GM23248 (cell line): ENCODE data around the gene IQGAP2. TPM values are rescaled to one million over a fixed set of nuclear protein-coding genes. Genes with fewer than 3 reads are reported as not detected.

ENCODE experiments used
- DNase-seq: peaks from one replicate; pipeline ENCODE4 v3.0.0-alpha.2; 2015
- H2AFZ ChIP-seq: fragments of 200-600 bp; sonication (generic); 2 replicates; pipeline ENCODE4 v1.6.1; 2016; ENCODE audit warnings: antibody characterized with exemption
- H3F3A ChIP-seq: fragments of 200-600 bp; sonication (generic); 2 replicates; pipeline ENCODE4 v1.6.1; 2016; ENCODE audit warnings: mild to moderate bottlenecking, antibody characterized with exemption, mixed run types; ENCODE audit not compliant: insufficient read depth
- H3K27ac ChIP-seq: fragments of 200-600 bp; sonication (generic); 2 replicates; pipeline ENCODE4 v1.5.1; 2016; ENCODE audit warnings: mild to moderate bottlenecking
- H3K27me3 ChIP-seq: fragments of 200-600 bp; sonication (generic); replicated peaks from 2 replicates; pipeline ENCODE4 v1.6.1; 2016; ENCODE audit warnings: mild to moderate bottlenecking; ENCODE audit not compliant: insufficient read depth
- H3K36me3 ChIP-seq: fragments of 200-600 bp; sonication (generic); 2 replicates; pipeline ENCODE4 v1.6.1; 2016; ENCODE audit warnings: low read depth, mild to moderate bottlenecking
- H3K4me1 ChIP-seq: fragments of 200-600 bp; sonication (generic); 2 replicates; pipeline ENCODE4 v1.6.1; 2016; ENCODE audit warnings: mild to moderate bottlenecking; ENCODE audit not compliant: insufficient read depth
- H3K4me2 ChIP-seq: fragments of 200-600 bp; sonication (generic); one replicate; pipeline ENCODE4 v1.6.1; 2016; ENCODE audit warnings: mild to moderate bottlenecking; ENCODE audit not compliant: unreplicated experiment
- H3K4me3 ChIP-seq: fragments of 200-600 bp; sonication (generic); 2 replicates; pipeline ENCODE4 v1.5.1; 2016; ENCODE audit warnings: mild to moderate bottlenecking
- H3K79me2 ChIP-seq: fragments of 200-600 bp; sonication (generic); 2 replicates; pipeline ENCODE4 v1.6.1; 2016; ENCODE audit warnings: mild to moderate bottlenecking; ENCODE audit not compliant: insufficient read depth
- H3K9ac ChIP-seq: fragments of 200-600 bp; sonication (generic); 2 replicates; pipeline ENCODE4 v1.6.1; 2016; ENCODE audit warnings: mild to moderate bottlenecking
- H3K9me2 ChIP-seq: fragments of 200-600 bp; sonication (generic); 2 replicates; pipeline ENCODE4 v1.6.1; 2016; ENCODE audit warnings: mixed run types, mild to moderate bottlenecking, moderate library complexity; ENCODE audit not compliant: insufficient read depth
- H3K9me3 ChIP-seq: fragments of 200-600 bp; sonication (generic); one replicate; pipeline ENCODE4 v1.6.1; 2017; ENCODE audit warnings: low read depth
- H4K20me1 ChIP-seq: fragments of 200-600 bp; sonication (generic); 2 replicates; pipeline ENCODE4 v1.6.0; 2016; ENCODE audit not compliant: insufficient read depth
- EZH2 ChIP-seq: fragments of 200-600 bp; sonication (generic); IDR thresholded peaks from 2 replicates; pipeline ENCODE4 v1.6.1; 2018; ENCODE audit warnings: antibody characterized with exemption, mild to moderate bottlenecking; ENCODE audit not compliant: insufficient read depth, poor library complexity, severe bottlenecking
- EZH2phosphoT487 ChIP-seq: fragments of 200-600 bp; sonication (generic); IDR thresholded peaks from 2 replicates; pipeline ENCODE4 v1.6.1; 2018; ENCODE audit warnings: antibody characterized with exemption, moderate library complexity, mild to moderate bottlenecking, low read depth; ENCODE audit not compliant: insufficient read depth
- WGBS, 2 experiments: methylation state at CpG; one replicate each; pipeline ENCODE4 v1.1.6; 2015 to 2017; ENCODE audit warnings: low lambda C conversion rate in 2 of 2, low coverage in 1 of 2; ENCODE audit errors: missing lambda C conversion rate in 2 of 2; 5-methylcytosine and 5-hydroxymethylcytosine counted together
- in situ Hi-C: fragments of 300-500 bp; cut with MboI; formaldehyde crosslinking; loops from 2 replicates; pipeline ENCODE4 v1.15.0; 2020
- polyA plus RNA-seq: library from polyadenylated mRNA; unstranded; fragments of >200 nt; fragmentation: Nextera tagmentation; extraction: Ambion mirVana; gene quantifications from 2 replicates; pipeline ENCODE4 v1.2.1, GENCODE V29; 2016
- total RNA-seq: library from RNA; depleted of rRNA; stranded (reverse); fragments of >200 nt; shearing (Covaris generic); gene quantifications from 2 replicates; pipeline ENCODE4 v1.2.3, GENCODE V29; 2014

Gene IQGAP2
- total and polyA plus RNA-seq, 2 experiments from 2014 or later, result 0.11 TPM; not detected in 1

DNA sequence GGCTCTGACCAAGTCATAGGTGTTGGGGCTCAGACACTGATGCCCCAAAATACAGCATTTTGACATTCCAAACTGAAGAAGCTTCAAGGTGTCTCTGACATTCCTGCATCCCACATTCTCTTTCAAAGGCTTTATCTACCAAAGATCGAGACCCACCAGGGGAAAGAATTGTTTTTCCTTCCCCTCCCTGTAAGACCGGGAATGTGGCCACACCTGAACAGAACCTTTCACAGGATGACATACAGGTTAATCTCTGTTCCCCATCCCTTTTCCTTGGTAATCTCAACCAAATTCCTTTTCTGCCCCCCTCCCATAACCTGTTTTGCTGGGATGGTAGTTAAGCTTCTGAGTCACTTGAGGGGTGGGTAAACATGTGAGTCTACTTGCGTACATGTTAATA, 72.3 kb downstream of the IQGAP2 start:
- in situ Hi-C loops, result no loop called here

DNA sequence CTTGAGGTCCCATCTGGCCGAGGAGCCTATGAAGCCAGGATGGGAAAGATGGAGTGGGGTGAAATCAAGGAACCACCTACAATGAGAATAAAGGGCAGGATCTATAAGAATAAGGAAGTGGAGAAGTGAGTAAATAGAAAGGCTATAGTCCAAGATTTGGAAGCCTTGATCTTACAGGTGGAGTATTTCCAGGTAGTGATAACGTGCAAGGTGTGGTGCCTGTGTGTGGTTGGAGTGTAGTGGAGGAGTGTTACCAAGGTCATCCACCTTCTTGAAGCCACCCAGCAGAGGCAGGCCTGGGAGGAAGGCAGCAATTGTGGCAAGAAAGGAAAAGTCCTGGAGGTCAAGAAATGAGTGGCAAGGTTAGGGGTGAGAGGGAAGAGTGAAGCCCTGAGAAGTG, 72.9 kb downstream of the IQGAP2 start:
- Histone ChIP-seq H3F3A (no peaks in the 10 kb centered on the region), H3K4me3 (no peak overlapping the region), H4K20me1 (no peaks in the 10 kb centered on the region), H3K27me3 (no peaks in the 10 kb centered on the region), H3K27ac (no peak overlapping the region), H3K9ac (no peak overlapping the region), H3K4me1 (no peaks in the 10 kb centered on the region), H3K4me2 (no peak overlapping the region), H3K79me2 (no peaks in the 10 kb centered on the region), H3K9me2 (no peaks in the 10 kb centered on the region), H3K36me3 (no peaks in the 10 kb centered on the region), H2AFZ (no peak overlapping the region), H3K9me3 (no peaks in the 10 kb centered on the region)
- TF ChIP-seq EZH2phosphoT487, result no peak
- no peak for TF ChIP-seq EZH2
- no peak for DNase-seq
- WGBS, 2 experiments, result 21 to 23% methylated on average over 2 of the region's 2 CpGs
- in situ Hi-C loops, result no loop called here

More for the DNA sequence above, 72.3 kb downstream of the IQGAP2 start:
- no peak for DNase-seq
- H3F3A ChIP-seq, result no peaks in the 10 kb centered on the region
- 65 to 74% methylated on average over 3 of the region's 3 CpGs for WGBS, 2 experiments
- no peaks in the 10 kb centered on the region for H4K20me1 ChIP-seq
- no peak overlapping the region for H3K4me2 ChIP-seq
- no peak for TF ChIP-seq EZH2phosphoT487
- TF ChIP-seq EZH2, result no peak
- no peak overlapping the region for H3K4me3 ChIP-seq
- no peak overlapping the region for H2AFZ ChIP-seq
- no peak overlapping the region for H3K9ac ChIP-seq
- no peaks in the 10 kb centered on the region for H3K4me1 ChIP-seq
- no peaks in the 10 kb centered on the region for H3K9me2 ChIP-seq
- no peak overlapping the region for H3K27ac ChIP-seq
- H3K79me2 ChIP-seq, result no peaks in the 10 kb centered on the region
- H3K9me3 ChIP-seq, result no peaks in the 10 kb centered on the region
- no peaks in the 10 kb centered on the region for H3K27me3 ChIP-seq
- H3K36me3 ChIP-seq, result no peaks in the 10 kb centered on the region

DNA sequence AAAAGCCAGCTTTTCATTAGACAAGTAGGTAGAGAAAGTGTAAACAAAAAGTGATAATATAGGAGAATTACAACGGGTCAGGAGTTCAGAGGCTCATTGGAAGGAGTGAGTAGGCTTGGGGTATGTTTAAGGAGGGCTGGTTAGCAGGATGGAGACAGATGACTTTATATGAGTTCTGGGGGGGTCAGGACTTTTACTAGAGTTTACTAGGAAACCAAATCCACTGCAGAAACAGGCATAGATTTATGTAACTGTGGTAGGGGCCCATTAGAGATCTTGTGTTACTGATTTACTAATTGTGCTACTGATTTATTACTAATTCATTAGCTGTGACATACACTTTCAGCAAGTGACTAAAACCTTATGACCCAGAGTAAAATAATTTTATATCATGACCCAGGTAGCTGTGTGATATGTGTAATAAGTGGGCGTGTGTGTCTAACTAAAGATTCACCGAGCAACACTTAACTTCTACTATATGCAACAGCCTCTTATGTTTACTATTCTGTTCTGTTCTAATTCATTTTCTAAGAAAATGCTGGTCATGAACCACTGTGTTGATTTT, 73.5 kb downstream of the IQGAP2 start:
- Histone ChIP-seq H3F3A (no peaks in the 10 kb centered on the region), H3K9ac (no peak overlapping the region), H3K4me3 (no peak overlapping the region), H3K4me1 (no peaks in the 10 kb centered on the region), H3K27me3 (no peaks in the 10 kb centered on the region), H3K9me2 (no peaks in the 10 kb centered on the region), H3K4me2 (no peak overlapping the region), H3K79me2 (no peaks in the 10 kb centered on the region), H4K20me1 (no peaks in the 10 kb centered on the region), H3K27ac (no peak overlapping the region), H2AFZ (no peak overlapping the region), H3K36me3 (no peaks in the 10 kb centered on the region), H3K9me3 (no peaks in the 10 kb centered on the region)
- DNase-seq, result no peak
- in situ Hi-C loops, result no loop called here
- 30 to 38% methylated on average over 3 of the region's 3 CpGs for WGBS, 2 experiments
- no peak for TF ChIP-seq EZH2phosphoT487
- TF ChIP-seq EZH2, result no peak

DNA sequence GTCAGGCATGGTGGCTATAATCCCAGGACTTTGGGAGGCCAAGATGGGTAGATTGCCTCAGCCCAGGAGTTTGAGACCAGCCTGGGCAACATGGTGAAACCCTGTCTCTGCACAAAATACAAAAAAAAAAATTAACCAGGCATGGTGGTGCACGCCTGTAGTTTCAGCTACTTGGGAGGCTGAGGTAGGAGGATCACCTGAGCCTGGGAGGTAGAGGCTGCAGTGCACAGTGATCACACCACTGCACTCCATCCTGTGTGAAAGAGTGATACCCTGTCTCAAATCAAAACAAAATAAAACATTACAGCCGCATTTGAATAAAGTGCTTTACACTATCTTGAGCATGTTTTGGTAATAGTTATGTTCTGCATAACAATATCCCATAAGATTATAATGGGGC, 74.0 kb downstream of the IQGAP2 start:
- in situ Hi-C loops, result no loop called here
- Histone ChIP-seq H2AFZ (no peak overlapping the region), H3K4me2 (no peak overlapping the region), H3K4me3 (no peak overlapping the region), H3K9me2 (no peaks in the 10 kb centered on the region), H3K79me2 (no peaks in the 10 kb centered on the region), H3K27me3 (no peaks in the 10 kb centered on the region), H3K9me3 (no peaks in the 10 kb centered on the region), H3K4me1 (no peaks in the 10 kb centered on the region), H4K20me1 (no peaks in the 10 kb centered on the region), H3K9ac (no peak overlapping the region), H3F3A (no peaks in the 10 kb centered on the region), H3K36me3 (no peaks in the 10 kb centered on the region), H3K27ac (no peak overlapping the region)
- no peak for DNase-seq
- 53 to 66% methylated on average over 2 of the region's 2 CpGs for WGBS, 2 experiments
- TF ChIP-seq EZH2, result no peak
- TF ChIP-seq EZH2phosphoT487, result no peak

DNA sequence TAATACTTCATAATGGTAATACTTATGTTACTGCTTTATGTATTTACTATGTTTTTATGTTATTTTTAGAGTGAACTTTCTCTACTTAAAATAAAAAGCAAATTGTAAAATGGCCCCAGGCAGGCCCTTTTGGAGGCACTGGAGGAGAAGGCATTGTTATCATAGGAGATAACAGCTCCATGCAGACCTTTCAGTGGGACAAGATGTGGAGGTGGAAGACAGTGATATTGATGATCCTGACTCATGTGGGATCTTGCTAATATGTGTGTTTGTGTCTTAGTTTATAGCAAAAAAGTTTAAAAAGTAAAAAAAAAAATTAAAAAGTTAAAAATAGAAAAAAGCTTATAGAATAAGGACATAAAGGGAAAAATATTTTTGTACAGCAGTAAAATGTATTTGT, 74.5 kb downstream of the IQGAP2 start:
- no peaks in the 10 kb centered on the region for H3K9me3 ChIP-seq

More for the DNA sequence above, 74.5 kb downstream of the IQGAP2 start:
- no peaks in the 10 kb centered on the region for H3K9me2 ChIP-seq
- no peaks in the 10 kb centered on the region for H3K79me2 ChIP-seq
- no peaks in the 10 kb centered on the region for H3K4me1 ChIP-seq
- no peak overlapping the region for H2AFZ ChIP-seq
- no peak for TF ChIP-seq EZH2phosphoT487
- TF ChIP-seq EZH2, result no peak
- no peak overlapping the region for H3K4me3 ChIP-seq
- DNase-seq, result no peak
- H3K4me2 ChIP-seq, result no peak overlapping the region
- H4K20me1 ChIP-seq, result no peaks in the 10 kb centered on the region
- H3K9ac ChIP-seq, result no peak overlapping the region
- H3K27ac ChIP-seq, result no peak overlapping the region
- H3K27me3 ChIP-seq, result 0 out of 2 replicates have a peak, but pooled peaks cover 1% of the 10 kb centered on the region
- H3F3A ChIP-seq, result no peaks in the 10 kb centered on the region
- H3K36me3 ChIP-seq, result no peaks in the 10 kb centered on the region
- in situ Hi-C loops, result no loop called here
